ENCODE results near the gene DEDD.

DNA sequence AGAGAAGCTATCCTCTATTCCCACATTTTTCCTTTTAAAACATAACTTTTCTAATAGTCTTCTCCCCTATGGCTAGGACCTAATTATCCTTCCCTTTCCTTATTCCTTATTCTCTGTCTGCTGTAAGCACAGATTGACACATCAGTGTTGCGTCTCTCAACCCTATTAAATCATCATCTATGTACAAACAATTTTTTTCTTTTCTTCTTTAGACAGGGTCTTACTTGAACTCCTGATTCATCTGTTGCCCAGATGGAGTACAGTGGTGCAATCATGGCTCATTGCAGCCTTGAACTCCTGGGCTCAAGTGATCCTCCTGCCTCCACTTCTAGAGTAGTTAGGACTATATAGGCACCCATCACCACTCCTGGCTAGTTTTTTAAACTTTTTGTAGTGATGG lies 26.0 kb downstream of the DEDD start:
- TF ChIP-seq, protein P1, sequence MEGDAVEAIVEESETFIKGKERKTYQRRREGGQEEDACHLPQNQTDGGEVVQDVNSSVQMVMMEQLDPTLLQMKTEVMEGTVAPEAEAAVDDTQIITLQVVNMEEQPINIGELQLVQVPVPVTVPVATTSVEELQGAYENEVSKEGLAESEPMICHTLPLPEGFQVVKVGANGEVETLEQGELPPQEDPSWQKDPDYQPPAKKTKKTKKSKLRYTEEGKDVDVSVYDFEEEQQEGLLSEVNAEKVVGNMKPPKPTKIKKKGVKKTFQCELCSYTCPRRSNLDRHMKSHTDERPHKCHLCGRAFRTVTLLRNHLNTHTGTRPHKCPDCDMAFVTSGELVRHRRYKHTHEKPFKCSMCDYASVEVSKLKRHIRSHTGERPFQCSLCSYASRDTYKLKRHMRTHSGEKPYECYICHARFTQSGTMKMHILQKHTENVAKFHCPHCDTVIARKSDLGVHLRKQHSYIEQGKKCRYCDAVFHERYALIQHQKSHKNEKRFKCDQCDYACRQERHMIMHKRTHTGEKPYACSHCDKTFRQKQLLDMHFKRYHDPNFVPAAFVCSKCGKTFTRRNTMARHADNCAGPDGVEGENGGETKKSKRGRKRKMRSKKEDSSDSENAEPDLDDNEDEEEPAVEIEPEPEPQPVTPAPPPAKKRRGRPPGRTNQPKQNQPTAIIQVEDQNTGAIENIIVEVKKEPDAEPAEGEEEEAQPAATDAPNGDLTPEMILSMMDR (conservative IDR thresholded peaks at IDR 0.05; ENCODE audit: low read length) = no peak
- TF ChIP-seq EZH2phosphoT487 (IDR thresholded peaks at IDR 0.05; ENCODE audit: borderline replicate concordance, low read depth, low read length) = no peak
